NB4 (cell line): ENCODE measurements around the gene YBEY.

Source experiments
- CTCF ChIP-seq: IDR thresholded peaks from one replicate; pipeline ENCODE4 v1.5.1; 2012; ENCODE audit warnings: low read depth, low read length
- MAX ChIP-seq: IDR thresholded peaks from 2 replicates; pipeline ENCODE4 v1.6.1; 2011; ENCODE audit warnings: low read depth, low read length
- POLR2A ChIP-seq: IDR thresholded peaks from 2 replicates; pipeline ENCODE4 v1.6.1; 2011; ENCODE audit warnings: mild to moderate bottlenecking; ENCODE audit not compliant: insufficient read length; ENCODE audit errors: extremely low read depth

- no peak for TF ChIP-seq CTCF
- no peak for TF ChIP-seq POLR2A
- TF ChIP-seq MAX: no peak
Measured at GRCh38 chr21:46264046-46264689, 22.0 kb upstream of the YBEY start.
